ENCODE results near the gene SRY. TPM values are rescaled to one million over a fixed set of nuclear protein-coding genes. Genes with fewer than 3 reads are reported as not detected.
A peak's percentile ranks its signal among the peaks of the same experiment; 100 is the strongest.

The SRY gene
- total RNA-seq, 2 donors from 2014 or later: 14.4 TPM; not detected in 1

- no peak overlapping the region for H3K4me3 Mint-ChIP-seq
- H3K36me3 ChIP-seq (ENCODE audit: control insufficient read depth, insufficient read depth, low read length): no peaks in the 10 kb centered on the region
- no peak overlapping the region for H3K27ac ChIP-seq (ENCODE audit: low read depth, low read length)
- no peak overlapping the region for H3K9ac ChIP-seq (ENCODE audit: extremely low read depth, low read length, poor library complexity, severe bottlenecking)
- H3K4me3 ChIP-seq (ENCODE audit: low read length): no peak overlapping the region
- no peak for TF ChIP-seq CTCF (conservative IDR thresholded peaks at IDR 0.05)
- peaks cover 7% of the 10 kb centered on the region for H3K27me3 ChIP-seq (ENCODE audit: control insufficient read depth, insufficient read depth, low read length, poor library complexity, severe bottlenecking)
- H3K4me1 ChIP-seq (ENCODE audit: control insufficient read depth, insufficient read depth, low read length): no peaks in the 10 kb centered on the region
- no peaks in the 10 kb centered on the region for H3K36me3 Mint-ChIP-seq (ENCODE audit: low read depth)
- 81 to 98% methylated on average over 5 to 26 of the region's 33 CpGs for WGBS, 2 experiments (ENCODE audit: insufficient coverage in 1 of 2, insufficient read length in 1 of 2)
- H3K9me3 ChIP-seq (ENCODE audit: control insufficient read depth, low read length): no peaks in the 10 kb centered on the region
- H3K27me3 Mint-ChIP-seq (ENCODE audit: insufficient read depth): no peaks in the 10 kb centered on the region
- no peak for DNase-seq
- H3K9me3 Mint-ChIP-seq: no peaks in the 10 kb centered on the region
- H3K4me1 Mint-ChIP-seq: no peaks in the 10 kb centered on the region
- H3K27ac Mint-ChIP-seq: no peak overlapping the region
Observed at GRCh38 chrY:2789756-2790155, 2.3 kb upstream of the SRY start.

- 12 to 16% methylated on average over 8 to 28 of the region's 28 CpGs for WGBS, 2 experiments (ENCODE audit: insufficient coverage in 1 of 2, insufficient read length in 1 of 2)
- peaks cover 7% of the 10 kb centered on the region for H3K27me3 ChIP-seq (ENCODE audit: control insufficient read depth, insufficient read depth, low read length, poor library complexity, severe bottlenecking)
- no peak overlapping the region for H3K4me3 Mint-ChIP-seq
- no peaks in the 10 kb centered on the region for H3K4me1 Mint-ChIP-seq
- peaks cover 12% of the 10 kb centered on the region for H3K9me3 ChIP-seq (ENCODE audit: control insufficient read depth, low read length)
- no peak for TF ChIP-seq CTCF (conservative IDR thresholded peaks at IDR 0.05)
- H3K4me3 ChIP-seq (ENCODE audit: low read length): peak overlapping the region; percentile 88
- no peaks in the 10 kb centered on the region for H3K36me3 ChIP-seq (ENCODE audit: control insufficient read depth, insufficient read depth, low read length)
- H3K36me3 Mint-ChIP-seq (ENCODE audit: low read depth): no peaks in the 10 kb centered on the region
- no peaks in the 10 kb centered on the region for H3K4me1 ChIP-seq (ENCODE audit: control insufficient read depth, insufficient read depth, low read length)
- H3K27me3 Mint-ChIP-seq (ENCODE audit: insufficient read depth): no peaks in the 10 kb centered on the region
- no peak overlapping the region for H3K27ac ChIP-seq (ENCODE audit: low read depth, low read length)
- no peak overlapping the region for H3K27ac Mint-ChIP-seq
- H3K9ac ChIP-seq (ENCODE audit: extremely low read depth, low read length, poor library complexity, severe bottlenecking): peak overlapping the region; percentile 54
- DNase-seq: no peak
- H3K9me3 Mint-ChIP-seq: no peaks in the 10 kb centered on the region
Observed at GRCh38 chrY:2786876-2787512, 488 bp downstream of the SRY start.

Other genes with a start within 250 kb of the SRY start
- gene RPS4Y1, start 53.9 kb upstream of the SRY start, total RNA-seq: 100 to 1,000 TPM in 1 of 2 donors, not detected in 1; 348 TPM
- gene ZFY, start 147.7 kb upstream of the SRY start, total RNA-seq: 10 to 100 TPM in 1 of 2 donors, not detected in 1; 36.7 TPM